ENCODE results near the gene HBA2. TPM values are rescaled to one million over a fixed set of nuclear protein-coding genes. Genes with fewer than 3 reads are reported as not detected.
"Not testable (repeated sequence)": the region's sequence is repeated elsewhere in the genome, so short reads cannot be mapped to it uniquely, and the experiment has no call there.

The HBA2 gene
- total RNA-seq, 3 donors from 2014 or later (not counting 1 experiment from before 2014, with no cell fraction given) = 3.2 to 9.9 TPM; not detected in 1

GRCh38 chr16:170788-171187, 1.9 kb upstream of the HBA2 start:
- intact Hi-C loops (cut with micrococcal nuclease) = no loop called here
- WGBS (ENCODE audit: insufficient coverage) = 71% methylated on average over 1 of the region's 1 CpG
- Mint-ChIP-seq H3K27me3 (ENCODE audit: low read depth in 2 of 2) (peaks cover 19 to 49% of the 10 kb centered on the region in 2 donors), H3K4me3 (no peak overlapping the region), H3K36me3 (no peaks in the 10 kb centered on the region), H3K27ac (no peak overlapping the region), H3K9me3 (no peaks in the 10 kb centered on the region), H3K4me1 (peaks cover 0 to 13% of the 10 kb centered on the region in 2 donors)
- Histone ChIP-seq H3K27ac (ENCODE audit: low read length) (no peak overlapping the region), H3K36me3 (ENCODE audit: control insufficient read depth, insufficient read depth, low read length) (no peaks in the 10 kb centered on the region), H3K4me3 (ENCODE audit: low read length) (no peak overlapping the region), H3K4me1 (ENCODE audit: control insufficient read depth, insufficient read depth, low read length) (peaks cover 17% of the 10 kb centered on the region), H3K9me3 (ENCODE audit: control insufficient read depth, insufficient read depth, low read length) (no peaks in the 10 kb centered on the region), H3K27me3 (ENCODE audit: control insufficient read depth, insufficient read depth, low read length) (peaks cover 31% of the 10 kb centered on the region)
- ATAC-seq (no peak), DNase-seq (no peak)
- TF ChIP-seq, protein P1, sequence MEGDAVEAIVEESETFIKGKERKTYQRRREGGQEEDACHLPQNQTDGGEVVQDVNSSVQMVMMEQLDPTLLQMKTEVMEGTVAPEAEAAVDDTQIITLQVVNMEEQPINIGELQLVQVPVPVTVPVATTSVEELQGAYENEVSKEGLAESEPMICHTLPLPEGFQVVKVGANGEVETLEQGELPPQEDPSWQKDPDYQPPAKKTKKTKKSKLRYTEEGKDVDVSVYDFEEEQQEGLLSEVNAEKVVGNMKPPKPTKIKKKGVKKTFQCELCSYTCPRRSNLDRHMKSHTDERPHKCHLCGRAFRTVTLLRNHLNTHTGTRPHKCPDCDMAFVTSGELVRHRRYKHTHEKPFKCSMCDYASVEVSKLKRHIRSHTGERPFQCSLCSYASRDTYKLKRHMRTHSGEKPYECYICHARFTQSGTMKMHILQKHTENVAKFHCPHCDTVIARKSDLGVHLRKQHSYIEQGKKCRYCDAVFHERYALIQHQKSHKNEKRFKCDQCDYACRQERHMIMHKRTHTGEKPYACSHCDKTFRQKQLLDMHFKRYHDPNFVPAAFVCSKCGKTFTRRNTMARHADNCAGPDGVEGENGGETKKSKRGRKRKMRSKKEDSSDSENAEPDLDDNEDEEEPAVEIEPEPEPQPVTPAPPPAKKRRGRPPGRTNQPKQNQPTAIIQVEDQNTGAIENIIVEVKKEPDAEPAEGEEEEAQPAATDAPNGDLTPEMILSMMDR (IDR thresholded peaks at IDR 0.05) = no peak

- intact Hi-C loops (cut with micrococcal nuclease); H3K36me3 Mint-ChIP-seq; ATAC-seq; H3K36me3 ChIP-seq (ENCODE audit: control insufficient read depth, insufficient read depth, low read length); H3K9me3 ChIP-seq (ENCODE audit: control insufficient read depth, insufficient read depth, low read length); H3K27ac Mint-ChIP-seq; DNase-seq; H3K9me3 Mint-ChIP-seq; H3K4me3 ChIP-seq (ENCODE audit: low read length); H3K27ac ChIP-seq (ENCODE audit: low read length); H3K4me1 ChIP-seq (ENCODE audit: control insufficient read depth, insufficient read depth, low read length); H3K4me1 Mint-ChIP-seq: not testable (repeated sequence)
- Mint-ChIP-seq H3K27me3 (ENCODE audit: low read depth in 2 of 2) (peaks cover 27 to 45% of the 10 kb centered on the region in 2 donors), H3K4me3 (peak overlapping the region; percentile 54)
- 16% methylated on average over 29 of the region's 44 CpGs for WGBS (ENCODE audit: insufficient coverage)
- peaks cover 24% of the 10 kb centered on the region for H3K27me3 ChIP-seq (ENCODE audit: control insufficient read depth, insufficient read depth, low read length)
Observed at GRCh38 chr16:173211-173854, 657 bp downstream of the HBA2 start.

DNA sequence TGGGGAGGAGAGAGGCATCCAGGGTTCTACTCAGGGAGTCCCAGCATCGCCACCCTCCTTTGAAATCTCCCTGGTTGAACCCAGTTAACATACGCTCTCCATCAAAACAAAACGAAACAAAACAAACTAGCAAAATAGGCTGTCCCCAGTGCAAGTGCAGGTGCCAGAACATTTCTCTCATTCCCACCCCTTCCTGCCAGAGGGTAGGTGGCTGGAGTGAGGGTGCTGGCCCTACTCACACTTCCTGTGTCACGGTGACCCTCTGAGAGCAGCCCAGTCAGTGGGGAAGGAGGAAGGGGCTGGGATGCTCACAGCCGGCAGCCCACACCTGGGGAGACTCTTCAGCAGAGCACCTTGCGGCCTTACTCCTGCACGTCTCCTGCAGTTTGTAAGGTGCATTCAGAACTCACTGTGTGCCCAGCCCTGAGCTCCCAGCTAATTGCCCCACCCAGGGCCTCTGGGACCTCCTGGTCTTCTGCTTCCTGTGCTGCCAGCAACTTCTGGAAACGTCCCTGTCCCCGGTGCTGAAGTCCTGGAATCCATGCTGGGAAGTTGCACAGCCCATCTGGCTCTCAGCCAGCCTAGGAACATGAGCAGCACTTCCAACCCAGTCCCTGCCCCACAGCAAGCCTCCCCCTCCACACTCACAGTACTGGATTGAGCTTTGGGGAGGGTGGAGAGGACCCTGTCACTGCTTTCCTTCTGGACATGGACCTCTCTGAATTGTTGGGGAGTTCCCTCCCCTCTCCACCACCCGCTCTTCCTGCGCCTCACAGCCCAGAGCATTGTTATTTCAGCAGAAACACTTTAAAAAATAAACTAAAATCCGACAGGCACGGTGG, 1.5 kb downstream of the HBA2 start:
- H3K9me3 Mint-ChIP-seq; intact Hi-C loops (cut with micrococcal nuclease); H3K4me1 Mint-ChIP-seq; H3K27ac ChIP-seq (ENCODE audit: low read length); H3K9me3 ChIP-seq (ENCODE audit: control insufficient read depth, insufficient read depth, low read length); DNase-seq; H3K36me3 Mint-ChIP-seq; H3K4me3 ChIP-seq (ENCODE audit: low read length); H3K4me1 ChIP-seq (ENCODE audit: control insufficient read depth, insufficient read depth, low read length); H3K36me3 ChIP-seq (ENCODE audit: control insufficient read depth, insufficient read depth, low read length); H3K27ac Mint-ChIP-seq; ATAC-seq: not testable (repeated sequence)
- WGBS (ENCODE audit: insufficient coverage) = 14% methylated on average over 6 of the region's 13 CpGs
- H3K4me3 Mint-ChIP-seq = peak overlapping the region; percentile 49
- H3K27me3 ChIP-seq (ENCODE audit: control insufficient read depth, insufficient read depth, low read length) = peaks cover 27% of the 10 kb centered on the region
- H3K27me3 Mint-ChIP-seq (ENCODE audit: low read depth in 2 of 2) = peaks cover 29 to 42% of the 10 kb centered on the region in 2 donors

DNA sequence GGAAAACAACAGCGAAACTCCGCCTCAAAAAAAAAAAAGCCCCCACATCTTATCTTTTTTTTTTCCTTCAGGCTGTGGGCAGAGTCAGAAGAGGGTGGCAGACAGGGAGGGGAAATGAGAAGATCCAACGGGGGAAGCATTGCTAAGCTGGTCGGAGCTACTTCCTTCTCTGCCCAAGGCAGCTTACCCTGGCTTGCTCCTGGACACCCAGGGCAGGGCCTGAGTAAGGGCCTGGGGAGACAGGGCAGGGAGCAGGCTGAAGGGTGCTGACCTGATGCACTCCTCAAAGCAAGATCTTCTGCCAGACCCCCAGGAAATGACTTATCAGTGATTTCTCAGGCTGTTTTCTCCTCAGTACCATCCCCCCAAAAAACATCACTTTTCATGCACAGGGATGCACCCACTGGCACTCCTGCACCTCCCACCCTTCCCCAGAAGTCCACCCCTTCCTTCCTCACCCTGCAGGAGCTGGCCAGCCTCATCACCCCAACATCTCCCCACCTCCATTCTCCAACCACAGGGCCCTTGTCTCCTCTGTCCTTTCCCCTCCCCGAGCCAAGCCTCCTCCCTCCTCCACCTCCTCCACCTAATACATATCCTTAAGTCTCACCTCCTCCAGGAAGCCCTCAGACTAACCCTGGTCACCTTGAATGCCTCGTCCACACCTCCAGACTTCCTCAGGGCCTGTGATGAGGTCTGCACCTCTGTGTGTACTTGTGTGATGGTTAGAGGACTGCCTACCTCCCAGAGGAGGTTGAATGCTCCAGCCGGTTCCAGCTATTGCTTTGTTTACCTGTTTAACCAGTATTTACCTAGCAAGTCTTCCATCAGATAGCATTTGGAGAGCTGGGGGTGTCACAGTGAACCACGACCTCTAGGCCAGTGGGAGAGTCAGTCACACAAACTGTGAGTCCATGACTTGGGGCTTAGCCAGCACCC, 2.6 kb downstream of the HBA2 start:
- no peaks in the 10 kb centered on the region for H3K9me3 ChIP-seq (ENCODE audit: control insufficient read depth, insufficient read depth, low read length)
- peaks cover 32% of the 10 kb centered on the region for H3K27me3 ChIP-seq (ENCODE audit: control insufficient read depth, insufficient read depth, low read length)
- Mint-ChIP-seq H3K4me3 (peak overlapping the region; percentile 31), H3K27me3 (ENCODE audit: low read depth in 2 of 2) (peaks cover 29 to 40% of the 10 kb centered on the region in 2 donors), H3K36me3 (no peaks in the 10 kb centered on the region), H3K27ac (no peak overlapping the region), H3K4me1 (peaks cover 0 to 10% of the 10 kb centered on the region in 2 donors), H3K9me3 (no peaks in the 10 kb centered on the region)
- H3K4me1 ChIP-seq (ENCODE audit: control insufficient read depth, insufficient read depth, low read length) = peaks cover 10% of the 10 kb centered on the region
- H3K36me3 ChIP-seq (ENCODE audit: control insufficient read depth, insufficient read depth, low read length) = no peaks in the 10 kb centered on the region
- WGBS (ENCODE audit: insufficient coverage) = 11% methylated on average over 4 of the region's 8 CpGs
- DNase-seq (peak in 1 of 2 donors; percentile 24), ATAC-seq (no peak)
- intact Hi-C loops (cut with micrococcal nuclease) = no loop called here
- no peak overlapping the region for H3K4me3 ChIP-seq (ENCODE audit: low read length)
- no peak overlapping the region for H3K27ac ChIP-seq (ENCODE audit: low read length)
- TF ChIP-seq, protein P1 (IDR thresholded peaks at IDR 0.05) = no peak

GRCh38 chr16:176006-176405, 3.3 kb downstream of the HBA2 start:
- WGBS (ENCODE audit: insufficient coverage) = 4% methylated on average over 12 of the region's 39 CpGs
- Histone ChIP-seq H3K27me3 (ENCODE audit: control insufficient read depth, insufficient read depth, low read length) (peaks cover 32% of the 10 kb centered on the region), H3K4me1 (ENCODE audit: control insufficient read depth, insufficient read depth, low read length) (peaks cover 17% of the 10 kb centered on the region)
- peaks cover 23 to 35% of the 10 kb centered on the region in 2 donors for H3K27me3 Mint-ChIP-seq (ENCODE audit: low read depth in 2 of 2)
- H3K4me3 Mint-ChIP-seq; H3K9me3 ChIP-seq (ENCODE audit: control insufficient read depth, insufficient read depth, low read length); H3K27ac ChIP-seq (ENCODE audit: low read length); H3K27ac Mint-ChIP-seq; H3K4me3 ChIP-seq (ENCODE audit: low read length); H3K36me3 Mint-ChIP-seq; intact Hi-C loops (cut with micrococcal nuclease); ATAC-seq; H3K4me1 Mint-ChIP-seq; H3K9me3 Mint-ChIP-seq; H3K36me3 ChIP-seq (ENCODE audit: control insufficient read depth, insufficient read depth, low read length); DNase-seq: not testable (repeated sequence)
